IPS-11a (cell line): Measurements from ENCODE around the gene TCTA.

ENCODE experiments used
- H3K4me3 ChIP-seq: one replicate; pipeline ENCODE4 v1.5.1; 2013; ENCODE audit warnings: low read depth, low read length, control low read depth

The TCTA gene

GRCh38 chr3:49456466-49456865 is 44.2 kb downstream of the TCTA start:
- H3K4me3 ChIP-seq = no peak overlapping the region

- H3K4me3 ChIP-seq = no peak overlapping the region
Measured at GRCh38 chr3:49460188-49460890, 48.1 kb downstream of the TCTA start.

GRCh38 chr3:49460956-49461355 is 48.7 kb downstream of the TCTA start:
- H3K4me3 ChIP-seq = no peak overlapping the region

- no peak overlapping the region for H3K4me3 ChIP-seq
Measured at GRCh38 chr3:49461443-49462171, 49.4 kb downstream of the TCTA start.

GRCh38 chr3:49462222-49462621 is 50.0 kb downstream of the TCTA start:
- H3K4me3 ChIP-seq = no peak overlapping the region

GRCh38 chr3:49465270-49466034 is 53.2 kb downstream of the TCTA start:
- H3K4me3 ChIP-seq = no peak overlapping the region
